Measurements from ENCODE around the gene RPL28.

RPL28 gene

GRCh38 chr19:55451163-55451964 is 65.6 kb downstream of the RPL28 start:
- H3K4me3 ChIP-seq (ENCODE audit: low read depth in 1 of 2, low read length in 2 of 2), result peak overlapping the region in 1 of 2 donors; percentile 7
- H3K27ac ChIP-seq (ENCODE audit: low read depth, low read length), result no peak overlapping the region
- H3K9me3 ChIP-seq (ENCODE audit: low read length), result no peaks in the 10 kb centered on the region

GRCh38 chr19:55451965-55452748 is 66.4 kb downstream of the RPL28 start:
- no peak overlapping the region for H3K9ac ChIP-seq (ENCODE audit: low read length)
- H3K27ac ChIP-seq (ENCODE audit: low read depth, low read length), result no peak overlapping the region
- H3K27me3 ChIP-seq (ENCODE audit: control insufficient read depth in 1 of 2, insufficient read depth in 2 of 2, low read length in 2 of 2), result peaks cover 37 to 45% of the 10 kb centered on the region in 2 donors
- H3K4me1 ChIP-seq (ENCODE audit: insufficient read depth, low read length), result peaks cover 6% of the 10 kb centered on the region
- H3K36me3 ChIP-seq (ENCODE audit: insufficient read depth, low read length), result peaks cover 10% of the 10 kb centered on the region
- H3K4me3 ChIP-seq (ENCODE audit: low read depth in 1 of 2, low read length in 2 of 2), result no peak overlapping the region
- H3K9me3 ChIP-seq (ENCODE audit: low read length), result no peaks in the 10 kb centered on the region

More at GRCh38 chr19:55451163-55451964, 65.6 kb downstream of the RPL28 start:
- peaks cover 6% of the 10 kb centered on the region for H3K4me1 ChIP-seq (ENCODE audit: insufficient read depth, low read length)
- peaks cover 10% of the 10 kb centered on the region for H3K36me3 ChIP-seq (ENCODE audit: insufficient read depth, low read length)
- peaks cover 37 to 45% of the 10 kb centered on the region in 2 donors for H3K27me3 ChIP-seq (ENCODE audit: control insufficient read depth in 1 of 2, insufficient read depth in 2 of 2, low read length in 2 of 2)
- no peak overlapping the region for H3K9ac ChIP-seq (ENCODE audit: low read length)
